Measurements from ENCODE around the gene MYEF2. TPM values are rescaled to one million over a fixed set of nuclear protein-coding genes. Genes with fewer than 3 reads are reported as not detected.

MYEF2 gene
- total RNA-seq, result 1 to 10 TPM; 5.7 to 7.6 TPM

GRCh38 chr15:48177766-48178647 is at the start of gene MYEF2:
MYEF2 (minus strand) TSS chr15:48178295; CDS start chr15:48178237, 58 bp downstream.

DNA sequence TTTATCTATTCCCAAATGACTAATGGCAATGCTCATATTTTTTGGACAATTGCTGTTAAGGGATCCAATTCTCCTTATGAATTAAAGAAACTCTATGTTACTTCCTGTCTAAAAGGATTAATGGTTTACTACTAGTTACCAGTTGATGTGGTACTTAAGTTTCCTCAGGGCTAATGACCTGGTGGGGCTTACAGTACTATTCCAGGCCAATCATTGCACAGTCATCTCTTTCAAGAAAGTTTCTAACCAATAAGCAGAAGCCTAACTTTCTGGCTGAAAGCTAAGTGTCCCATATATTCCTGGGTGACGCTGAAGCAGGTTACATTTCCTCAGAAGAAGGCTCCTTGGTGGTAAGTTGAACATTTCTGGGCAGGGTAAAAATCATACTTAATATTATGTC is 27.9 kb upstream of the MYEF2 start, which contains the start of gene SLC12A1:
SLC12A1 (plus strand) TSS at position 322 of the 400 bp plus-strand sequence. CDS start 1,418 bp downstream, outside the sequence.

DNA sequence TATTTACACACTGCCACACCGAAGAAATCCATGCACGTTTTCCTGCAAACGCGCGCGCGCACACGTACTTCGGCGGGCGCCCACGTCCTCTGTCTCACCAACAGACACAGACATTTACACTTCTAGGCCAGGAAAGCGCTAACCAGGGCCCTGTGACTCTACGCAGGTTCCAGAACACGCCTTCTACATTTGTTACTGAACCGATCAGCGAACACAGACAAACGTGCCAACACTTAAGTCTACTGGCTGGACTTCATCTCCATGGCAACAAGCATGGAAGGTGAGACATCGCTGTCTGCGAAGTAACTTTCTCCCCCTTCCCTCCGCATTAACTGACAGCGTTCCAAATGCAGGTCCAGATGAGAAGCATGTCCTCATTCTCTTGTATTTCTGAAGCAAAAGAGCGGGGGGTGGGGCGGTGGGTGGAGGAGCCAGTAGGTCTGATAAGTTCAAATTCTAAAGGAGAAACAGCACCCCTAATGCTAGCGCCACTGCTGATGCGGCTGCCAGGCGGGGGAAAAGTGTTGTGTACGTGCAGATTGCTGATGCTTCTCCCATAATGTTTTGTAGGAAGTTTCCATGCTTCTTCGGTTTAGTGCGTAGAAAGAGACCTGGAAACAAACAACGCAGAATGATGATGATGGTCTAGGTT is 13.6 kb upstream of the MYEF2 start, which contains the start of gene CTXN2:
CTXN2 (plus strand) TSS at position 92 of the 652 bp plus-strand sequence. CDS start 9,636 bp downstream, outside the sequence.

GRCh38 chr15:48120745-48121144 is 57.4 kb downstream of the MYEF2 start, which contains the start of gene SLC24A5:
SLC24A5 (plus strand) TSS chr15:48120990; CDS start chr15:48121045, 55 bp downstream.

Other genes with a start within 250 kb of the MYEF2 start
- gene SLC24A5, start 57.3 kb downstream of the MYEF2 start, total RNA-seq, result 100 to 1,000 TPM; 614 to 668 TPM
- under 1 TPM in 1 of 2 donors, not detected in 1; under 0.01 TPM for gene CTXN2, start 13.4 kb upstream of the MYEF2 start, total RNA-seq
- under 1 TPM in 1 of 2 donors, not detected in 1; under 0.01 TPM for gene SLC12A1, start 28.0 kb upstream of the MYEF2 start, total RNA-seq
- gene DUT, start 153.1 kb upstream of the MYEF2 start, total RNA-seq, result 10 to 100 TPM; 33.7 to 58.3 TPM